Measurements from ENCODE around the gene SLC4A4.

DNA sequence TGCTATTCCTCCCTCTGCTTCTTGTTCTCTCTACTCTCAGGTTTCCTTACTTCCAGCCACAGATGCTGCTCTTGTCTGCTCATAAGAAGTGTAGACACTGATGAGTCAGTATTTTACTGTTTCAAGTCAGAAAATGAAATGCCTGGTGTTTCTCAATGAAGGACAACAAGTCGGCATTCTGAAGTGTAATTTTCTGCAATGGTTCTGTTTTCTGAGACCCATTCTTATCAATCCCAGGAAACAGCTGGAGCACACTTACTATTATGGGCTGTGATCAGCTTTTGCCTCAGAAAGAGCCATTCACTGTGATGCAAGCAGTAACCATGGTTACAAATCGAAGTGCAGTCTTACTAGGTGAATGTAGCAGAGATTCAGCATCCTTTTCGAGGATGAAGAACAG lies 42.0 kb downstream of the SLC4A4 start:
- no peak for TF ChIP-seq L3MBTL2 (conservative IDR thresholded peaks at IDR 0.05)
- no peak for TF ChIP-seq FOXM1 (IDR thresholded peaks at IDR 0.05; ENCODE audit: borderline replicate concordance)

All from HEK293T (cell line).